ENCODE measurements around the gene ASB6.
"Not testable (repeated sequence)": the region's sequence is repeated elsewhere in the genome, so short reads cannot be mapped to it uniquely, and the experiment has no call there.

Gene ASB6

DNA sequence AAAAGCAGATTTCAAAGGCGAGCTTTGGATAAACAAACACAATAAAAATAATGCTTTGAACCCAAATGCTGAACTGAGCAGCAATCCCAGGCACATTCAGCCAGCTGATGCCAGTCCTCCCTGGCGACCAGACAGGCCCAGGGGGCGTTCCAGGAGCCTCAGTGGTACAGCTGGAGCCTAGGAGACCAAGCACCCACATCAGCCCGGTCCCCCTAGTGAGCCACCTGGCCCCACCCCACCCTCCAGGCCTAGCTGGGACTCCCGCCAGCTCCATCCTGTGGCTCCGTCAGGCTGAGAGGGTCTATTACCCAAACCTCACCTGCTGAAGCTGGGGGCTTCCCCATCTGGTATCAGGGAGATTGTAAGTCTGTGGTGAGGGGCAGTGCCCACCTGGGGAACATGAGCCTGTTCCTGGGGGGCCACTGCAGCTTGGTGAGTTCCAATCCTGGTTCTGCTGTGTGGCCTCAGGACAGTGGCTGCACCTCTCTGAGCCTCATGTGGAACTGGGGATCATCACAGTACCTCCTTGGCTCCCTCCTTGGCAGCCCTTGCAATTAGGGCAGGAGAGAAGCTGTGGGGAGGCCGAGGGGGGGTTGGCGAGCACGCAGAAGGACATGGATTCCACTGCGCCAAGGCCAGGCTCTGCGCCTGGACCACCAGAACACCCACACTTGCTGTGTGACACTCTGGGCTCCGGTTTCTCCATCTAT is 37.7 kb downstream of the ASB6 start:
- DNase-seq = no peak

DNA sequence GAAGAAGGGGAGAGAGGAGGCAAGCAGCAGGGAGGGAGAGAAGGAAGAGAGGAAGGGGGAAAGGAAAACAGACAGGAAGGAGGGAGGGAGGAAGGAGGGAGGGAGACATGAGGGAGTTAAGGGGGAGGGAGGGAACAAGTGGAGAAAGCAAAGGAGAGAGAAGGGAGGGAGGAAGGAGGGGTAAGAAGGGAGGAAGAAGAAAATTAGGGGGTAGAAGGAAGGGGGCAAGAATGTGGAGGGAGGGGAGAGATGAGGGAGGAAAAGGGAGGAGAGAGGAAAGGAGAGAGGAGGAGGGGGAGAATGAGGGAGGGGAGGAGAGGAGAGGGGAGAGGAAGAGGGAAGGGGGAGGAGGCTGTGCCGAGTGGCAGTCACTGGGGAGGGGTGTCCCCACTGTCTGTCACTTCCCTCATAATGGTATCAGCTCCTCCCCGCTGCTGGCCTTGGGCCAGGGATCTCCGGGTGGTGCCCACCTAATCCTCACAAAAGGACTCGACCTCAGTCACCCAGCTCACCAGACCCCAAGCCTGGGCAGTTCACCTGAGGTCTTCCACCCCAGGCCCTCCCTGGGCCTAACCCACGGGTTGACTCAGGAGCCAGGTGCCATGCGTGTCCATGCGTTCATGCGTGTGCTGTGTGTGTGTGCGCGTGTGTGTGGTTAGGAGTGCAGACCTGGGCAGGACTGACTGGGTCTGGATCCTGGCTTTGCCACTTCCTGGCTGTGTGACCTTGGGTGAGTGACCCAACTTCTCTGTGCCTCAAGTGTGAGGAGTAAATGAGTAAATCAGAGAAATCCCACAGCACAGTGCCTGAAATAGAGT is 39.1 kb downstream of the ASB6 start:
- no peak for DNase-seq

DNA sequence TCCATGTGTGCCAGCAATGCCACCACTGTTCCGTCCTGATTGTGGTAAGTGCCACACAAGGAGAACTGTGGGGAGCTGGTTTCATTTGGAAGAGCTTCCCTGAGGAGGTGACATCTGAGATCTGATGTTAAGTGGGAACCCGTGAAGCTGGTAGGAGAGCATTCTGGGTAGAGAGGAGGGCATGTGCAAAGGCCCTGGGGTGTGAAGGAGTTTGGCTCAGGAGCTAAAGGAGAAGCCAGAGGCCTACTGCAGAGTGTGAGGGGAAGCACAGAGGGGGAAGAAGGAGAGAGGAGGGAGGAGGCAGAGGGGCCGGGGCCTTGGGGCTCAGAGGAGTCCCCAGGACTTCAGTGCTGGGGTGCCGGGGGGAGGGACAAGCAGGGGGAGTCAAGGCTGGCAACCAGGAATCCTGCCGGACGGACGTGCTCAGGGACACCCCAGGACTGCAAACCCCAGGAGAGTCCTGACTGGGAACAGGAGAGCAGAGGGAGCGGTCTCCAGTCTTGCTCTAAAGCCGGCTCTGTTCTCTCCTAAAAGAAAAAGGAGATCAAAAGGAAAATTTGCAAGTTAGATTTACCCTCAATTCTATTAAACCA is 40.8 kb downstream of the ASB6 start:
- no peak for DNase-seq

DNA sequence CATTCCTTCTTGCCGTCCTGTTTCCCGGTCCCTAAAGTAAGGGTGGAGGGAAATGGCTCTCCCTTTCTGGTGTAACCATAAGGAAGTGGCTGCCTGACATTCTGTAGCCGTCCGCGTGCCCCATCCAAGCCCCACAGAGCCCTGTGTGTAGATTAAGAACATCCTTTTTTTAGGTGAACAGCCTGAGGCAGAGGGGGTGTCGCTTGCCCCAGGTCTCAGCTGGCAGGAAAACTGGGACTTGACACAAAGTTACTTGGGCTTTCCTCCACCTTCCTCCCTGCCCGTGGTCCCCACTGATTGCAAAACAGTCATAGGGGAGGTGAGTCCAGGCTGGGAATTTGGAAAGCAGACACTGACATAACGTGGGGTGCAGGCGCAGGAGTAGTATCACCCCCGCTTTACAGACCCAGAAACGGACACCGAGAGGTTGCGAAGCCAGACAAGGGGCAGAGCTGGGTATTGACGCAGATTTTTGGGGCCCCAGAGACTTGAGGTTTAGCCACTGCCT is 43.8 kb downstream of the ASB6 start:
- no peak for DNase-seq

DNA sequence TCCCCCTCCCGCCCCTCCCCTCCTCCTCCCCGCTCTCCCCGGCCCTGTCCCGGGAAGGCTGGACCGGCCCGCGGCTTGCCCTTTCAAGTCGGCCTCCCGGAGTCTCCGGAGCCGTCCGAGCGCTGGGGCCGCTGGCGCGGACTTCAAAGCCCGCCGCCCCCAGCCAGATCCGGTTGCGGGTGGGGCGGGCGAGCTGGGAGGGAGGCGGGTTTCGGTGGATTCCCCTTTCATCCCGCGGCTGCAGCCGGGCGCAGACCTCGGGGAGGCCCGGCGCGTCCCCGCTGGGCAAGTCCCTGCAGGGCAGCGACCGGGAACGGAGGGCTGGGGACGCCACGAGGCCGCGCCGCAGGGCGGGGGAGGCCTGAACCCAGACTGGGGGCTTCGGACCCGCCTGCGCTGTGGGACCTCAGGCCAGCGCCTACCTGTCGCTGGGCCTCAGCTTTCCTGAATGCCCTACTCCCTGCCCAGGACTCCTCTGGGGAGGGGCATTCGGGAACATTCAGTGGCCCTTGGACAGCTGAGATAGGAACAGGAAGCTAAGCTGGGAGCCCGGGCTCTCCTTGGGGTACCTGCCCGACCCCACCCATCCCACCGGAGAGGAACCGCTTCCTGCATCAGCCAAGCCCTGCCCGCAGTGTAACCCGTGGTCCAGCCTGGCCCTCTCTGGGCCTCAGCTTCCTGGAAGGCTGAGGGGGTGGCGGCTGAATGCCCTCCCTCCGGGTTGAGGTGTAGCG is 44.4 kb downstream of the ASB6 start:
- DNase-seq = no peak

DNA sequence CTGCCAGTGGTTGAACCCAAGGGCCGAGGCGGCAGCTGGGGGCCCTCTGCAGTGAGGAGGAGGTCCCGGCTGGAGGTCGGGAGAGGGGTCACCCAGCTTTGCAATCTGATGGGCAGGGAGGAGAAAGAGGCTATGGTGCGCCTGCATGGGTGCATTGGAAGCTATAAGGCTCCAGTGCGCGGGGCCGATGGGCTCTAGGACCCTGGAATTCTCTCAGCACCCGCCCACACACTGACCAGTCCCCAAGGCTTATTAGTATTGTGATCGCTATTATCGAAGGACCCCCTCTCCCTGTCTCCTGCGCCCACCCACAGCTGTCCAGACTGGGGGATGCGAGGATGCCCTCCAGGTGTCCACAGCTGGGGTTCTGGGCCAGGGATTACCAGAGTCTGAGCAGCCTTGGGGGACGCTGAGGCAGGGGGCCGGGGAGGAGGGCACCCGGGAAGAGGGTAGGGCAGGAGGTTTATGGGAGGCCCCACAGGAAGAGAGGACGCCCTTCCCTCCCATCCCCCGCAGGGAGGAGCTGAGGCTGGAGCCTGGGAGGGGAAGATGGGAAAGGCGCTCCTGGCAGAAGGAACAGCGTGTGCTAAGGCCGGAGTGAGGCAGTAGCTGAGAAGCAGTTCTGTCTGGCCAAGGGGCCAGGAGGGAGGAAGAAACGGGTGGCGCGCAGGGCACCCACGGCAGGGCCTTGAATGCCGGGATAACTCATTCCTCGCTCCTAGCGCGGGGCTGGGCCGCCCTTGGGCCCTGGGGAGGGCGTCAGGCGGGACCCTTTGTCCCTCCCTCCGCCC is 45.2 kb downstream of the ASB6 start:
- no peak for DNase-seq

DNA sequence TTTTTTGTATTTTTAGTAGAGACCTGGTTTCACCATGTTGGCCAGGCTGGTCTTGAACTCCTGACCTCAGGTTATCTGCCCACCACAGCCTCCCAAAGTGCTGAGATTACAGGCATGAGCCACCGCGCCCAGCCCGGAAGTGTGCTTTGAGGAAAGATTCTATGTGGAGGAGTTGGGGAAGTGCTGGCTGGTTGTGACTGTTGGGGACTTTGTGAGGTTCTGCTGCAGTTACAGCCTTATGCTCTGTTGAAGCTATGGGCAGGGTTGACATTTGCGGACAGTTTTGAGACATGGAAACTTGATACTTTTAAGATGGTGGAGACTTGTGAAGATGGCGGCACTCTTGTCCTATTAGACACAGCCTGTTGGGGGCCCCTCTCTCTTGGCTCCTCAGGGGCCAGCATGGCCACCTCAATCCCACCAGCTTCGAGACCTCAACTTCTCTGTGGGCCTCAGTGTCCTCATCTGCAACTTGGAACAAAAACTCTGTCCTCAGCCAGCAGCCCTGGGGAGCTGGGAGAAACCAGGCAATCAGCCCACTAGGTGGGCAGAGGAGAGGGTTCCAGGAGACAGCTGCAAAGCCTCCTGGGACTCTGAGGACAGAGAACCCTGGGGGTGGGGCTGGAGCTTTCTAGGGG is 45.9 kb downstream of the ASB6 start:
- no peak for DNase-seq

DNA sequence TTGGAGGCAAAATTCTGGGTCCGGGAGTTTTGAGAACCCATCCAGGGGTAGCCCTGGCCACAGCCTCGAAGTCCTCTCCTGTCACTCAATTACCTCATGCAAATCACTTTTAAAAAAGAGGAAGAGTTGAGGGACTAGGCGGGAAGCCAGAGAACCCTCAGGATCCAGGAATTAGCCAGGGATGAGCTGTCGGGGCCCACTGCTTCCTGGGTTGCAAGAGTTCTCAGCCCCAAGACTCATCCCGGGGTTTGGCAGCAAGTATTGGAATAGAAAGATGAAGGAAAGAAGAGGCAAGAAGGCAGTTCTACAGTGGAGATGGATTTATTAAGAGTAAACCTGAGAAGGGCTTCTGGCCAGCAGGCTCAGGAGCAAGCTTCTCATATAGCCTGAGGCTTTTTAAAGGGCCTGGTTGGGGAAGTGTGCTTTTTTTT is 46.6 kb downstream of the ASB6 start:
- no peak for DNase-seq

DNA sequence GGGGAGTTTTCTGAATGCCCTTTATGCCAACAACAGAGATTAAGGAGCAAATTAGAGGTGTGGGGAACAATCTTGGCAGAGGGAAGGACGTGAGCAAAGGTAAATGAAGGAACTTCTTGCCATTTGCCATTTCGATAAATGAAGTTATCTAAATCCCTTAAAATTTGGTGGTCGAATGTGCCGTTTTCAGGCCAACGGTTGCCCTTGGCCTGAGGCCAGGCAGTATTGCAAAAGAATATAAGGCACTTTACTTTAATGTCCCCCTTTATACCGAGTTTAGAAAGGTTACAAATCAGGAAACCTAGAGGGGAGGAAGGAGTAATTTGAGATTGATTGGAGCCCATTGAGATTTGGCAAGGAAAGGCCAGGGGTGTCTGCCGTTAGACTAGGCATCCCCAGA is 47.3 kb downstream of the ASB6 start:
- DNase-seq = no peak

DNA sequence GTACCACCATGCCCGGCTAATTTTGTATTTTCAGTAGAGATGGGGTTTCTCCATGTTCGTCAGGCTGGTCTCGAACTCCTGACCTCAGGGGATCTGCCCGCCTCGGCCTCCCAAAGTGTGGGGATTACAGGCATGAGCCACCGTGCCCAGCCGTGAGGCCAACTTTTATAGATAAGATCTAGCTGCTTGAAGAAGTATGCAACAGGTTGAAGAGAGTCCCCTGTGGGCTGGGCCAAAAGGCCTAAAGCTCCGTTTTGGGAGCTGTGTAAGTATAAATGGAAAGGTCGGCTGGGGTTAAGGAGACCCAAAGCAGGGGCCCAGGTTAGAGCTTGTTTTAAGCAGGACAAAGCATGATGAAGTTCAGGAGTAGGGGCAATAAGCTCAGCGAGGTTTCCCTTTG is 49.2 kb downstream of the ASB6 start:
- not testable (repeated sequence) for DNase-seq

DNA sequence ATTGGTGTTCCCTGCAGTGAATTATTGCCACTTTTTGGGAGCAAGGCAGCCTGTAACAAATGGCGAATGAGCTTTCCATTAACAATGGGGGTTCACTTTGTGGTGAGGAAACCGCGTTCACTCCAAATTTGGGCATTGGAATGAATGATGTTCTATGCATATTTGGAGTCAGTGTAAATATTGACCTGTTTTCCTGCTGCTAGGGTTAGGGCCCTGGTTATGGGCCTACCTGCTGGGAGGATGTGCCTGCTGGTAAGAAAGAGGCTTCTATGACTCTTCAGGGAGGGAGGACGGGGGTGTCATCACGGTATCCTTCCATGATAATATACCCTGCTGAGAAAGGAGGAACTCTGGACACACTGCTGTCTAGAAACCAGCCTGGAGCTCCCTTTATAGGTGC is 50.0 kb downstream of the ASB6 start:
- no peak for DNase-seq

DNA sequence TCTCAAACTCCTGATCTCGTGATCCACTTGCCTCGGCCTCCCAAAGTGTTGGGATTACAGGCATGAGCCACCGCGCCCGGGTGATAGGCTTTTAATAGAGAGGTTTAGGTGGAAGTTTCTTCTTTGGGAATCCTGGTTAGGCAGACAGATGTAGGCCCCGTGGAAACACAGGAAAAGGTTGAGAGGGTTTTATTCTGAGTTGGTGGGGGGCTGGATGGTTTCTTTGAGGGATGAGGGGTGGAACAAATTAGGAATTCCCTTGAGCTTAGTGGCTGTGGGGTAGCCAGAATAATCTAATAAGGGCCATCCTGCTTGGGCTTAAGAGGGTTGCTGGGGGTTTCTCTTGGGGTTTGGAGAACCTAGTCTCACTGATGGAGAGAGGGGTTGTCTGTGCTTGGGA is 51.5 kb downstream of the ASB6 start:
- DNase-seq = no peak

DNA sequence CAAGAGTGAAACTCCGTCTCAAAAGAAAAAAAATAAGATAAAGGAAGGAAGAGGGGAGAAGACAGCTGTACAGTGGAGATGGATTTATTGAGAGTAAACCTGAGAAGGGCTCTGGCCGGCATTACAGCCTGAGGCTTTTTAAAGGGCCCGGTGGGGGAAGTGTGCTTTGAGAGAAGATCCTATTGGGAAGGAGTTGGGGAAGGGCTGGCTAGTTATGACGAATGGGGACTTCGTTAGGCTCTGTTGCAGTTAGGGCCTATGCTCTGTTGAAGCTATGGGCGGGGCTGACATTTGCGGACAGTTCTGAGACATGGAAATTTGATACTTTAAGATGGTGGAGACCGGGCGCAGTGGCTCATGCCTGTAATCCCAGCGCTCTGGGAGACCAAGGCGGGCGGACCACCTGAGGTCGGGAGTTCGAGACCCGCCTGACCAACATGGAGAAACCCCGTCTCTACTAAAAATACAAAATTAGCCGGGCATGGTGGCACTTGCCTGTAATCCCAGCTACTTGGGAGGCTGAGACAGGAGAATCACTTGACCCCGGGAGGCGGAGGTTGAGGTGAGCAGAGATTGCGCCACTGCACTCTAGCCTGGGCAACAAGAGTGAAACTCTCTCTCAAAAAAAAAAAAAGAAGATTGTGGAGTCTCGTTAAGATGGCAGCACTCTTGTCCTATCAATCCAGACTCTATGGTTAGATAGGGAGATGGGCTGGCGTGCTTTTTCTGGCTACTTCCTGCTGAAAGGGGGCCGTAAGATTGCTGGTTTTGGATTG is 54.3 kb downstream of the ASB6 start:
- DNase-seq = no peak

DNA sequence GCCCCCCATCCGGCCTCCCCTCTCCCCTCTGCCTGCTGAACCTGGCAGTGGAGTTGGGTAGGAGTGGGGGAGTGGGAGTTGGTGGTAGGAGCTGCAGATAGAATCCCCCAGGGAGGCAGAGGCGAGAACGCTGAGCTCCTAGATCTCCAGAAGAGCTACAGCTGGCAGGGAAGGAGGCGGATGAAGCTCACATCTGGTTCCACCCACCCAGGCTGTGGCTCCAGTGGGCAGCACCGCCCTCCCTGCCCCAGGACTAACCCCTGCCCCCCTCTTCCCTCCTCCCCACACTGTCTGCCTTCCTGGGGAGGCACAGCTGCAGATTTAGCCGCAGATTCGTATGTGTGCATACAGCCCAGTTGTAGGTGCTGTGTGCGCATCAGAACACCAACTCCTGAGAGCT is 55.3 kb downstream of the ASB6 start:
- no peak for DNase-seq

DNA sequence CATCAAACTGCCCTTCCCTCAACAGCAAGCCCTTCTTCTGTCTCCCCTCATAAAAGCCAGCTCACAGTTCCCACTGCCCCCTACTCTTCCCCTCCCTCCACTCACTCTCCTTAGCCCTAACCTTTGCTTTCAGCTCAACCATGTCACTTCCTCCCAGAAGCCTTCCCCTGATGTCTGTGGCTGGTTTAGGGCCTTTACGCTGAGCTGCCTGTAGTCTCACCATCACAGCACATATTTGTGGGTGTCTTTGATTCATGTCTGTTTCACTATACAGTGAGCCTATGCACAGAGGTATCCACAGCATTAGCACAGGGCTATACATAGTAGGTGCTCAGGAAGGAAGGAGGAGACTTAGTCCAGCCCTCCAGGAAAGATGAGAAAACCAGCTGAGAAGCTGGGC is 55.7 kb downstream of the ASB6 start:
- no peak for DNase-seq

DNA sequence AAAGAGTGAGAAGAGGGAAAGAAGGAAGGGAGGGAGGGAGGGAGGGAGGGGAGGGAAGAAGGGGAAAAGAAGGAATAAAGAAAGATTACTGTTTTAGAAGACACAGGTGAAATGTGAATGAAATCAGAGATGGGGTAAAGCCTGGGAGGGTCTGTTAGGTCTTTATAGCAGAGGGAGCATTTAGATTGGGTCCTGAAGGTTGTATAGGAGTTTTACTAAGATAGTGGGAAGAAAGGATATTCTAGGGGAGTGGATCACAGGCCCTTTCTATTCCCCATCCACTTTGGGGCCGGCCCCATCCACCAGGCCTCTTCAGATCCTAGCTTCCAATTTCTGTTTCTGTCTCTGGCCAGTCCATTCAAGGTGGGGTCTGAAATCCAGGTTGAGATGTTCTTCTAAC is 56.6 kb downstream of the ASB6 start:
- no peak for DNase-seq
